GM12874 (cell line): ENCODE results near the gene TSKU.

ENCODE experiments used
- TF ChIP-seq, protein P1 (sequence below): IDR thresholded peaks from 2 replicates; pipeline ENCODE4 v1.5.1; 2011; ENCODE audit warnings: low read depth, mild to moderate bottlenecking, control low read depth, low read length, moderate library complexity; ENCODE audit not compliant: insufficient read depth

Gene TSKU

DNA sequence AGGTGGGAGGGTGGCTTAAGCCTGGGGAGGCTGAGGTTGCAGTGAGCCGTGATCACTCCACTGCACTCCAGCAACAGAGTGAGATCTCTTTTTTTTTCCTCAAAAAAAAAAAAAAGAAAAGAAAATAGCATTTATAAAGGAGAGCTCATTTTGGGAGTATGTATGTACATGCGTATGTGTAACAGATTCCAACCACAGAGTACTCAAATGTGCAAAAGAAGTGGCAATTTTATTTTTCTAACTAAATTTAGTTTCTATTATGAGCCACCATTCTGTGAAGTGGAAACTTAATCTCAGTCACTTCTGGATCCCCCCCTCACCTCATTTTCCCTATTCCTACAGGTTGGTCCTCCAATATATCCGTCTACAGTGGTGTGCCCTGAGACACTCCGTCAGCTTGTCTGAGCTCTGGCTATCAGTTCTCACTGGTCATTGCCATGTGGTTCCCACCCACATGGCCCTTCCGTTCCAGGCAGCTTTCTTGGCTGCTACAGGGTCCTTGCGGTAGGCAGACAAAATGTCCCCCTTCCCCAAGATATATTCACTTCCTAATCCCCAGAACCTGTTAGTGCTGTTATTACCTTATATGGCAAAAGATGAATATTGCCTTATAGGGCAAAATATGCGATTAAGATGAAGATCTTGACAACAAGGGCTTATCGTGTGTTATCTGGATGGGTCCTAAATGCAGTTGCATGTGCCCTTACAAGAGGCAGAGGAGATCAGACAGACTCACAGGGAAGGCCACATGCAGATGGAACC, 35.8 kb upstream of the TSKU start:
- TF ChIP-seq, protein P1, sequence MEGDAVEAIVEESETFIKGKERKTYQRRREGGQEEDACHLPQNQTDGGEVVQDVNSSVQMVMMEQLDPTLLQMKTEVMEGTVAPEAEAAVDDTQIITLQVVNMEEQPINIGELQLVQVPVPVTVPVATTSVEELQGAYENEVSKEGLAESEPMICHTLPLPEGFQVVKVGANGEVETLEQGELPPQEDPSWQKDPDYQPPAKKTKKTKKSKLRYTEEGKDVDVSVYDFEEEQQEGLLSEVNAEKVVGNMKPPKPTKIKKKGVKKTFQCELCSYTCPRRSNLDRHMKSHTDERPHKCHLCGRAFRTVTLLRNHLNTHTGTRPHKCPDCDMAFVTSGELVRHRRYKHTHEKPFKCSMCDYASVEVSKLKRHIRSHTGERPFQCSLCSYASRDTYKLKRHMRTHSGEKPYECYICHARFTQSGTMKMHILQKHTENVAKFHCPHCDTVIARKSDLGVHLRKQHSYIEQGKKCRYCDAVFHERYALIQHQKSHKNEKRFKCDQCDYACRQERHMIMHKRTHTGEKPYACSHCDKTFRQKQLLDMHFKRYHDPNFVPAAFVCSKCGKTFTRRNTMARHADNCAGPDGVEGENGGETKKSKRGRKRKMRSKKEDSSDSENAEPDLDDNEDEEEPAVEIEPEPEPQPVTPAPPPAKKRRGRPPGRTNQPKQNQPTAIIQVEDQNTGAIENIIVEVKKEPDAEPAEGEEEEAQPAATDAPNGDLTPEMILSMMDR, result no peak

DNA sequence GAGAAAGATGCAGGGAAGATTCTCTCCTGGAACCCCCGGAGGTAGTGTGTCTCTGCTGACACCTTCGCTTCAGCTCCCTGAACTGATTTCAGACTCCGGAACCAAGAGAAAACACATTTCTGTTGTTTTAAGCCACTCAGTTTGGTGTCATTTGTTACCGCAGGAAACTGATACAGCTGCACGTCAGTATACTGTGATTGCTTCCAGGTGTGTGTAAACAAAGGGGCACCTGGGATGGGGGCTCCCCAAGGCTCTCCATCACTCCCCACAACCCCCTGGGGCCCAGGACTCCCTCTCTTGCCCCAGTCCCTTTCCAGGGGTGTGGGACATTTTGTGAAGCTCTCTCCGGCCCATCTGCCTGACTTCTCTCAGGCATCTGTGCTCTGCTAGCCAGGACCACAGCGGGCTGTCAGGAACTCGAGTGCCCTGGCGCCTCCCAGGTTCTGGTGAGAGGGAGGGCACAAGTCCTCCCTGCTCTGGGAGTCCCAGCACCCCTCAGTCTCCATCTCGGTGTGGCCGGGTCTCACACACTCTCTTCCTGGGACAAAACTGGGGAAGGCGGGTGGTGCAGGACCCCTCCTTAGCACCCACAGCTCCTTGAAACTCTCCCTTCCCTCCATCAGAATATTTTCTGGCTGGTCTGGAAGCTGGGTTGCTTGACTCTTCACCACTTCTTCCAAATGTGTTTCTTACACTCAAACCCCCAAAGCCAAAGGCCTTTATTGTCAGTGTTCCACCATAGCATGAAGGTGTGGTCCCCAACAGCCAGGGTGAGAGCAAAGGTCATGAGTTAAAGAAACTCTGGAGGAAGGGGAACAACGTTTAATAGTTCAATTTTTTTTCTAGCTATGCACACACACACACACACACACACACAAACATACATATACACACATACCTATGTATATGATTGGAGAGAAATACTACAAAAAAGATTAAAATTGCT, 35.0 kb upstream of the TSKU start:
- TF ChIP-seq, protein P1, result no peak

DNA sequence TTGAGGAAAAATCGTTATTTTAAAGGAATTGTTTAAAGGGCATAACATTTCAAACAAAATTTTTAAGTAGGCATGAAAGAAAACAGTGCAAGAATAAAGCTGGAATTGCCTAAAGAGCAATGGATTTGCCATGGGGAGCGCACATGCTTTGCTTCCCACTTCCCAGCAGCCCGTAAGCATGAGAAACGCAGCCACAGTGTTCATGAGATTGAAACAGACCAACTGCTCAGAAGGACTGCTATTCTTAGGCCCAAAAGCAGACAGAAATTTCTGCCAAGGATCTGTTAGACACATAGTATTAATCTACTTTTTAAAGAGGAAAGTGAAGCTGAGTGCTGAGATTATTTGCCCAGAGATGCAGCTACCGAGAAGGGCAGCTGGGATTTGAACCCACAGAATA, 34.2 kb upstream of the TSKU start:
- TF ChIP-seq, protein P1, result no peak

DNA sequence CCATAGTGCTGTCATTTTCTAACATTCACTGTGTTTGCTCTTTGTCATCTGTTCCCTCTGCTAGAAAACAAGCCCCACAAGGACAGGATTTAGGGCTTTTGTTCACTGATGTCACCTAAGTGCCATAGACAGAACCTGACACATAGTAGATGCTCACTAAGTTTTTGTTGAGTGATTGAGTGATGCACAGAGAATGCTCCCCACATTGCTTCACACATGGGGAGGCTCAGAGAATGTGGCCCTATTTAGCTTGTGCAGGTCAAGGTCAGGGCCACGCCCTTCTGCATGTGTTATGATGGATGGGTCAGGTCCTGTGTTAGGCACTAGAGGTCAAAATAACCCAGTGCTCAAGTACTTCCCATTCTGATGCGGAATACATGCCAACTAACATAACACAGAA, 33.1 kb upstream of the TSKU start:
- TF ChIP-seq, protein P1, result no peak

DNA sequence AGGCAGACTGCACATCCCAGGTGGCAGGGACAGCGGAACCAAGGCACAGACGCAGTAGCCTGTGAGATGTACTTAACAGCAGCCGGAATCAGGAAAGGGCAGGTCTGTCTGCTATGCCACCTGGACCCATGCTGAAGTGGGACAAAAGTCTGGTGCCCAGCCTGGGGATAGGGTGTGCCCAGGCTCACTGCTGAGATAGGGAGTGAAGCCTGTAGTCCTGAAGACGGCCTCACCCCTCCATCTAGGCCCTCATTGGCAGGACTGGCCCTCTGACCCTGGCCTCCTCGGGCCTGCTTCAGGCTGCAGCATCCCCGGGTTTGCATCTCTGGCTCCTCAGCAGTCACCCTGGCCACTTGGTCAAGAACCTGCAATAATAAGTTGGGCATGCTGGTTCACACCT, 32.4 kb upstream of the TSKU start:
- TF ChIP-seq, protein P1, result no peak

DNA sequence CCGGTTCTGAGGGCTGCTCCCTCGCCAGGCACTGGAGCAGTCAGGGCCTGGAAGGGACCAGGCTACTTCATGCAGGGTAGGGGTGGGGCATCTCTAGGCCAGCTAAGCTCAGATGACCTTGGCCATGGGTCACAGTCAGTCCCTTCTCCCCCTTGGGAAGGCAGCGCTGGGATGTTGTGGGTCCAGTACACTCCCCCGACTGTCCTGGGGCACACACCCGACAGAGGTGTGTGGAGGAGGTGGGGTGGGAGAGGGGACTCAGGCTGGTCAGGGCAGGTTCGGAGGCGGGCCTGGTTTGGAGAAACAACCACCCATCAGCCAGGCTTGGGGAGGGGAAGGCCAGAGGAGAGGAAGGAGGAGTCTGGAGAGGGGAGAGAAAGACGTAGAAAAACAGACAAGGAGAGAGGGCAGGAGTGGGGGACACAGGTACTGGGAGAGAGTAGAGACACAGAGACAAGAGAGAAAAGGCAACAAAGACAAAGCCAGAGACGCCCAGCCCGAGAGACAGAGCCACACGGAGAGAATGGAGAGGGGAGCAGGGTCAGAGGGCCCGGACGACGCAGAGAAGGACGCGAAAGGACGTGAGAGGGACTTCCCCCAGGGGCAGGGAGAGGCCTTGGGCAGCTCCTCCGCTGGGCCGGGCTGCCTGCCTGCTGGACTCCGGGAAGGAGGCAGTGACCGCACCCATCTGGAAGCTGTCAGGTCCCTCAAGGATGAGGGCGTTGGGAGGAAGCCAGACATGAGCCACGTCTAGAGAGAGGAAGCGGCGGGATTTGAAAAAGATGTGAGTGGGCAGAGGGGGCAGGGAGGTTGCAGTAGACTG, 30.6 kb upstream of the TSKU start:
- TF ChIP-seq, protein P1, result no peak

DNA sequence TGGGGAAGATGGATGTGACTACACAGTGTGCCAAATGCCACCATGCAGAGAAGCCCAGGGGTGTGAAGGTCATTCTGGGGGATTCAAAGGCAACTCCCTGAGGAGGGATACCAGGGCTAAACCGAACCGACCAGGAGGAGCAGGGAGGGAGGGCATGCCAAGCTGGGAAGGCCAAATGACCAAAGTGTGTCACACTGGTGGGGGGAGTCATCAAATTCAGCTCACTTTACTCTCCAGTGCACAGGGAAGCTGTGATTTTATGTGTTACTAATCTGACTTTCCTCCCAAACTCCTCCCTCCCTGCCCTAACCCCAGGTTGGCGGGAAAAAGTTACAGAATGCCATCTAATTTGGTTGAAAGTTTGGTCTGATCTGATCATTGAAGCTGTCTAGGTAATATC, 29.7 kb upstream of the TSKU start:
- TF ChIP-seq, protein P1, result no peak
